Body of pancreas (tissue), 4 donors: ENCODE data around the gene NUP210L. TPM values are rescaled to one million over a fixed set of nuclear protein-coding genes. Genes with fewer than 3 reads are reported as not detected.
"Not testable (repeated sequence)": the region's sequence is repeated elsewhere in the genome, so short reads cannot be mapped to it uniquely, and the experiment has no call there.

Experiments
- ATAC-seq: fragments of 150-250 bp; one replicate; pipeline ENCODE4 v1.9.1; 2016
- DNase-seq, 4 donors: peaks; one replicate each; pipeline ENCODE4 v3.0.0-alpha.2; 2019
- H3K27ac ChIP-seq, 4 donors: fragments of 200-600 bp; sonication (generic); 1 replicate in 3 of 4; 2 replicates in 1 of 4; pipeline versions ENCODE4 v1.5.1 to v1.6.1; 2016 to 2019; ENCODE audit warnings: mild to moderate bottlenecking in 1 of 4, mixed read lengths in 1 of 4, moderate library complexity in 1 of 4
- H3K27me3 ChIP-seq, 2 donors: fragments of 200-600 bp; sonication (generic); one replicate each; pipeline ENCODE4 v1.6.0; 2016; ENCODE audit warnings: mild to moderate bottlenecking in 1 of 2
- H3K36me3 ChIP-seq, 2 donors: fragments of 200-600 bp; sonication (generic); replicated peaks in 1 of 2; 2 replicates each; pipeline ENCODE4 v1.5.1; 2016; ENCODE audit warnings: low read depth in 2 of 2; ENCODE audit not compliant: insufficient read depth in 1 of 2
- H3K4me1 ChIP-seq: fragments of 200-600 bp; sonication (generic); one replicate; pipeline ENCODE4 v1.6.0; 2016
- H3K4me3 ChIP-seq, 2 donors: fragments of 200-600 bp; sonication (generic); 1 replicate in 1 of 2; 2 replicates in 1 of 2; pipeline ENCODE4 v1.5.1; 2016 to 2019
- H3K9me3 ChIP-seq, 3 donors: fragments of 200-600 bp; sonication (generic); 1 replicate in 2 of 3; 2 replicates in 1 of 3; pipeline ENCODE4 v1.5.1; 2016
- CTCF ChIP-seq, 7 experiments: fragments of 450-650 bp in 4 of 7; fragments of 200-600 bp in 3 of 7; sonication (generic) in 3 of 7; IDR thresholded peaks; one replicate each; pipeline ENCODE4 v1.5.1; 2016 to 2019; ENCODE audit warnings: antibody characterized with exemption in 7 of 7
- POLR2A ChIP-seq, 3 donors: fragments of 450-650 bp; IDR thresholded peaks; one replicate each; pipeline ENCODE4 v1.6.1; 2016; ENCODE audit warnings: antibody characterized with exemption in 3 of 3, mild to moderate bottlenecking in 2 of 3
- WGBS, 2 donors: methylation state at CpG; one replicate each; pipeline ENCODE4 v1.1.5; 2017; 5-methylcytosine and 5-hydroxymethylcytosine counted together
- intact Hi-C: fragments of 100-400 bp; cut with DNase I; formaldehyde crosslinking; loops from one replicate; pipeline ENCODE4 v1.15.1; 2023
- total RNA-seq, 2 donors: library from RNA; depleted of rRNA; stranded (reverse); fragments of >200 nt; gene quantifications; one replicate each; pipeline ENCODE4 v1.1.0, GENCODE V29; 2016

NUP210L gene
- total RNA-seq, 2 donors from 2014 or later: not detected

GRCh38 chr1:154094411-154094810 is 60.5 kb downstream of the NUP210L start:
- TF ChIP-seq POLR2A (IDR thresholded peaks at IDR 0.05) (no peak), CTCF (IDR thresholded peaks at IDR 0.05) (no peak)

GRCh38 chr1:154093699-154094098 is 61.2 kb downstream of the NUP210L start:
- ATAC-seq: no peak
- no peak overlapping the region for H3K4me3 ChIP-seq
- WGBS, 2 donors: 80 to 81% methylated on average over 3 of the region's 3 CpGs

More at GRCh38 chr1:154094411-154094810, 60.5 kb downstream of the NUP210L start:
- DNase-seq (no peak), ATAC-seq (no peak)
- 86% methylated on average over 4 of the region's 4 CpGs for WGBS, 2 donors
- no peaks in the 10 kb centered on the region for H3K27me3 ChIP-seq
- H3K9me3 ChIP-seq: no peaks in the 10 kb centered on the region
- no peaks in the 10 kb centered on the region for H3K36me3 ChIP-seq
- intact Hi-C loops: no loop called here
- no peak overlapping the region for H3K4me3 ChIP-seq
- H3K27ac ChIP-seq: no peak overlapping the region
- H3K4me1 ChIP-seq: no peaks in the 10 kb centered on the region

GRCh38 chr1:154091706-154092105 is 63.2 kb downstream of the NUP210L start:
- Histone ChIP-seq H3K27me3 (no peaks in the 10 kb centered on the region), H3K9me3 (no peaks in the 10 kb centered on the region), H3K27ac (no peak overlapping the region), H3K4me3 (no peak overlapping the region), H3K4me1 (no peaks in the 10 kb centered on the region), H3K36me3 (no peaks in the 10 kb centered on the region)
- 92% methylated on average over 7 of the region's 7 CpGs for WGBS, 2 donors
- TF ChIP-seq POLR2A (IDR thresholded peaks at IDR 0.05): no peak
- no peak for TF ChIP-seq CTCF (IDR thresholded peaks at IDR 0.05)
- intact Hi-C loops: no loop called here
- no peak for ATAC-seq
- DNase-seq: no peak

More at GRCh38 chr1:154093699-154094098, 61.2 kb downstream of the NUP210L start:
- Histone ChIP-seq H3K27ac (no peak overlapping the region), H3K4me1 (no peaks in the 10 kb centered on the region), H3K36me3 (no peaks in the 10 kb centered on the region), H3K9me3 (no peaks in the 10 kb centered on the region), H3K27me3 (no peaks in the 10 kb centered on the region)
- intact Hi-C loops: no loop called here
- TF ChIP-seq CTCF (IDR thresholded peaks at IDR 0.05) (no peak), POLR2A (IDR thresholded peaks at IDR 0.05) (no peak)
- DNase-seq: no peak

- Histone ChIP-seq H3K27me3 (no peaks in the 10 kb centered on the region), H3K4me3 (no peak overlapping the region), H3K9me3 (no peaks in the 10 kb centered on the region), H3K27ac (no peak overlapping the region), H3K36me3 (no peaks in the 10 kb centered on the region), H3K4me1 (no peaks in the 10 kb centered on the region)
- DNase-seq (no peak), ATAC-seq (no peak)
- intact Hi-C loops: no loop called here
- WGBS, 2 donors: 73 to 75% methylated on average over 2 of the region's 2 CpGs
- no peak for TF ChIP-seq POLR2A (IDR thresholded peaks at IDR 0.05)
- TF ChIP-seq CTCF (IDR thresholded peaks at IDR 0.05): no peak
Measured at GRCh38 chr1:154087574-154087973, 67.3 kb downstream of the NUP210L start.

GRCh38 chr1:154083057-154083456 is 71.8 kb downstream of the NUP210L start:
- H3K27ac ChIP-seq, H3K36me3 ChIP-seq, H3K9me3 ChIP-seq, DNase-seq, H3K4me1 ChIP-seq, ATAC-seq, H3K27me3 ChIP-seq, H3K4me3 ChIP-seq, intact Hi-C loops: not testable (repeated sequence)
- 57 to 80% methylated on average over 2 to 6 of the region's 6 CpGs for WGBS, 2 donors
